Endothelial cell of umbilical vein (primary cell): ENCODE results near the gene DNAH11. TPM values are rescaled to one million over a fixed set of nuclear protein-coding genes. Genes with fewer than 3 reads are reported as not detected.

Experiments
- BruUV-seq: library from RNA; stranded (reverse); fragments of 400-500 nt; replicated peaks from 2 replicates; lab custom pipeline; 2021; lab: Mats Ljungman, UMichigan
- CTCF ChIA-PET: fragments of 300-600, 350-600 bp; sonication (Branson Sonifier 250); formaldehyde crosslinking; loops from one replicate; lab custom pipeline; 2021; ENCODE audit warnings: antibody characterized with exemption, inconsistent platforms; lab: Charles Lee
- POLR2A ChIA-PET: fragments of 300-600, 350-600 bp; sonication (Branson Sonifier 250); formaldehyde crosslinking; loops from one replicate; lab custom pipeline; 2021; ENCODE audit warnings: antibody characterized with exemption, inconsistent platforms; lab: Charles Lee
- DNase-seq: peaks from one replicate; pipeline ENCODE4 v3.0.0-alpha.2; 2011; ENCODE audit warnings: low read depth, low spot score
- FAIRE-seq: peaks from 2 replicates; lab custom pipeline; 2011; peaks lifted over from hg19 to GRCh38; lab: Jason Lieb, UNC
- H2AFZ ChIP-seq: 2 replicates; pipeline ENCODE4 v1.6.0; 2012; ENCODE audit warnings: low read depth, low read length, control low read depth, inconsistent platforms
- H3K27ac ChIP-seq: 2 replicates; pipeline ENCODE4 v1.5.1; 2011; ENCODE audit warnings: low read depth, mild to moderate bottlenecking, control low read depth, low read length, moderate library complexity; ENCODE audit not compliant: insufficient read depth
- H3K27me3 ChIP-seq, 2 experiments: 2 replicates each; pipeline versions ENCODE4 v1.6.0 to v1.6.1; 2011; ENCODE audit warnings: low read length in 2 of 2, mixed read lengths in 1 of 2; ENCODE audit not compliant: control insufficient read depth in 2 of 2, insufficient read depth in 2 of 2
- H3K36me3 ChIP-seq, 2 experiments: 2 replicates in 1 of 2; 3 replicates in 1 of 2; pipeline ENCODE4 v1.5.1; 2011; ENCODE audit warnings: low read length in 2 of 2, mild to moderate bottlenecking in 1 of 2, moderate library complexity in 1 of 2; ENCODE audit not compliant: control insufficient read depth in 2 of 2, insufficient read depth in 2 of 2; ENCODE audit errors: extremely low read depth in 1 of 2
- H3K4me1 ChIP-seq: 3 replicates; pipeline ENCODE4 v1.5.1; 2011; ENCODE audit warnings: mild to moderate bottlenecking, low read length; ENCODE audit not compliant: control insufficient read depth, insufficient read depth; ENCODE audit errors: extremely low read depth
- H3K4me2 ChIP-seq: 2 replicates; pipeline ENCODE4 v1.6.1; 2011; ENCODE audit warnings: low read length, control low read depth, mixed read lengths; ENCODE audit not compliant: insufficient read depth
- H3K4me3 ChIP-seq, 3 experiments: fragments of 200-600 bp in 1 of 3; sonication (generic), shearing (Covaris generic) in 1 of 3; replicated peaks in 1 of 3; 2 replicates each; pipeline ENCODE4 v1.5.1; 2011 to 2016; ENCODE audit warnings: control low read depth in 3 of 3, low read length in 3 of 3, mild to moderate bottlenecking in 2 of 3, inconsistent platforms in 1 of 3, low read depth in 1 of 3, moderate library complexity in 1 of 3; ENCODE audit not compliant: insufficient read depth in 1 of 3
- H3K79me2 ChIP-seq: 2 replicates; pipeline ENCODE4 v1.6.0; 2012; ENCODE audit warnings: low read length, inconsistent platforms; ENCODE audit not compliant: control insufficient read depth, insufficient read depth
- H3K9ac ChIP-seq: replicated peaks from 2 replicates; pipeline ENCODE3; 2011; ENCODE audit warnings: low read length, control low read depth; ENCODE audit not compliant: insufficient read depth; ENCODE audit errors: extremely low read depth
- H3K9me1 ChIP-seq: replicated peaks from 3 replicates; pipeline ENCODE4 v1.6.0; 2011; ENCODE audit warnings: mild to moderate bottlenecking, low read length; ENCODE audit not compliant: control insufficient read depth, insufficient read depth; ENCODE audit errors: extremely low read depth
- H3K9me3 ChIP-seq: replicated peaks from 2 replicates; pipeline ENCODE4 v1.5.1; 2012; ENCODE audit warnings: low read length, inconsistent platforms; ENCODE audit not compliant: control insufficient read depth, insufficient read depth
- H4K20me1 ChIP-seq: replicated peaks from 2 replicates; pipeline ENCODE3; 2011; ENCODE audit warnings: mild to moderate bottlenecking, low read length; ENCODE audit not compliant: control insufficient read depth, insufficient read depth; ENCODE audit errors: extremely low read depth
- CTCF ChIP-seq, 2 donors: IDR thresholded peaks; 1 replicate in 1 of 2; 2 replicates in 1 of 2; pipeline ENCODE4 v1.5.1; 2011; ENCODE audit warnings: low read length in 2 of 2, mild to moderate bottlenecking in 2 of 2, moderate library complexity in 2 of 2, control low read depth in 1 of 2, inconsistent platforms in 1 of 2, low read depth in 1 of 2; ENCODE audit not compliant: insufficient read depth in 1 of 2; ENCODE audit errors: extremely low read depth in 1 of 2
- EZH2 ChIP-seq: IDR thresholded peaks from 2 replicates; pipeline ENCODE4 v1.6.1; 2012; ENCODE audit warnings: borderline replicate concordance, low read depth, mild to moderate bottlenecking, moderate library complexity, low read length, inconsistent platforms; ENCODE audit not compliant: severe bottlenecking
- FOS ChIP-seq: IDR thresholded peaks from 2 replicates; pipeline ENCODE4 v1.6.1; 2011; ENCODE audit warnings: mild to moderate bottlenecking, low read length, moderate library complexity, borderline replicate concordance; ENCODE audit not compliant: insufficient read depth
- GATA2 ChIP-seq: IDR thresholded peaks from 2 replicates; pipeline ENCODE4 v1.7.0; 2011; ENCODE audit warnings: low read depth, mild to moderate bottlenecking, moderate library complexity, mixed read lengths, low read length; ENCODE audit not compliant: insufficient read length, insufficient read depth
- JUN ChIP-seq: IDR thresholded peaks from 2 replicates; pipeline ENCODE4 v1.6.1; 2011; ENCODE audit warnings: borderline replicate concordance, low read depth; ENCODE audit not compliant: insufficient read length, insufficient read depth
- MYC ChIP-seq: IDR thresholded peaks from one replicate; pipeline ENCODE4 v1.6.1; 2011; ENCODE audit warnings: mild to moderate bottlenecking, low read depth, low read length
- POLR2A ChIP-seq: IDR thresholded peaks from 2 replicates; pipeline ENCODE4 v1.6.1; 2012; ENCODE audit warnings: low read depth, mild to moderate bottlenecking, control low read depth, low read length
- POLR2AphosphoS5 ChIP-seq: IDR thresholded peaks from 2 replicates; pipeline ENCODE4 v1.6.1; 2012; ENCODE audit warnings: low read depth, mild to moderate bottlenecking, control low read depth, low read length, moderate library complexity; ENCODE audit not compliant: insufficient read depth
- dilution Hi-C: fragments of 300-500 bp; cut with MboI; formaldehyde crosslinking; loops from one replicate; pipeline ENCODE4 v1.15.0; 2019; ENCODE audit warnings: low sequenced_read_pairs; ENCODE audit not compliant: extremely low pct_ligation_motif_present
- intact Hi-C: fragments of 100-400 bp; cut with micrococcal nuclease; formaldehyde crosslinking; loops from one replicate; pipeline ENCODE4 v1.10.0; 2022
- polyA plus RNA-seq, 4 experiments: library from polyadenylated mRNA; depleted of rRNA in 3 of 4; stranded (reverse) in 3 of 4; unstranded in 1 of 4; fragments of >200 nt; gene quantifications; 2 replicates each; pipeline versions ENCODE4 v1.2.1 to v1.2.3, GENCODE V29; 2011 to 2012; ENCODE audit warnings: missing spikeins in 1 of 4
- total RNA-seq: library from RNA; stranded (reverse); gene quantifications from 2 replicates; pipeline ENCODE4 v1.2.3, GENCODE V29; 2021
- TF ChIP-seq, protein P1 (sequence below): IDR thresholded peaks from 2 replicates; pipeline ENCODE4 v1.6.1; 2011; ENCODE audit not compliant: insufficient read depth, insufficient read length

The DNAH11 gene
- total and polyA plus RNA-seq, 2 donors (not counting 3 experiments of a cell fraction or from before 2014, with no cell fraction given), result 0.69 to 0.91 TPM

- FAIRE-seq (no peak), DNase-seq (no peak)
- Histone ChIP-seq H3K27ac (no peak overlapping the region), H3K9me1 (no peaks in the 10 kb centered on the region), H3K27me3 (no peaks in the 10 kb centered on the region), H2AFZ (no peak overlapping the region), H3K79me2 (no peaks in the 10 kb centered on the region), H3K36me3 (no peaks in the 10 kb centered on the region), H3K9me3 (no peaks in the 10 kb centered on the region), H3K4me1 (no peaks in the 10 kb centered on the region), H4K20me1 (no peaks in the 10 kb centered on the region), H3K4me3 (no peak overlapping the region), H3K4me2 (no peak overlapping the region), H3K9ac (no peak overlapping the region)
- TF ChIP-seq GATA2, result no peak
- no peak for TF ChIP-seq MYC
- TF ChIP-seq EZH2, result no peak
- no peak for TF ChIP-seq JUN
- TF ChIP-seq, protein P1, sequence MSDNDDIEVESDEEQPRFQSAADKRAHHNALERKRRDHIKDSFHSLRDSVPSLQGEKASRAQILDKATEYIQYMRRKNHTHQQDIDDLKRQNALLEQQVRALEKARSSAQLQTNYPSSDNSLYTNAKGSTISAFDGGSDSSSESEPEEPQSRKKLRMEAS, result no peak
- dilution Hi-C loops, result no loop called here
- intact Hi-C loops, result no loop called here
- no TSS peak for BruUV-seq
- ChIA-PET POLR2A (no interaction called here), CTCF (no interaction called here)
Observed at GRCh38 chr7:21746949-21747348, 204.1 kb downstream of the DNAH11 start.

DNA sequence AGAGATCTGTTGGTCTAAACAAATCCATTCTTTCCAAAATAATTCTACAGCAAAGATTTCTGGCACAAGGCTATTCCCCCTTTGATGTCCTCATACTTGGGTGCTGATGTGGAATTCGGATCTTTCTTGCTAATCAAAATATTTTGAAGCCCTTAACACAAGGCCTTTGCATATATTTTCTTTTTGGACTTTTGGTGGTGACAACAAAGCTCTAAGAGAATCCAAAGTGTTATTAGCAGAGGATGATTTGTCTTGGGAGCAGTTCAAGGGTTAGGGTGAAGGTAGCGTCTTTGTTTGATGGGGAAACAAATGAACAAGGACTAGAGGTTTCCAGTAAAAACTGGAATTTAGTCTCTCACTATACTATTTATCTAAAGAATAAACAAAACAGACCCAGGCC, 205.0 kb downstream of the DNAH11 start:
- Histone ChIP-seq H2AFZ (no peak overlapping the region), H3K9ac (no peak overlapping the region), H3K27ac (no peak overlapping the region), H3K9me3 (no peaks in the 10 kb centered on the region), H3K4me2 (no peak overlapping the region), H3K36me3 (no peaks in the 10 kb centered on the region), H3K27me3 (no peaks in the 10 kb centered on the region), H3K79me2 (no peaks in the 10 kb centered on the region), H3K4me1 (no peaks in the 10 kb centered on the region), H3K9me1 (no peaks in the 10 kb centered on the region), H4K20me1 (no peaks in the 10 kb centered on the region), H3K4me3 (no peak overlapping the region)
- FAIRE-seq (no peak), DNase-seq (no peak)
- dilution Hi-C loops, result no loop called here
- CTCF ChIA-PET, result no interaction called here
- no TSS peak for BruUV-seq
- intact Hi-C loops, result no loop called here
- no peak for TF ChIP-seq GATA2
- TF ChIP-seq JUN, result no peak
- TF ChIP-seq MYC, result no peak
- no peak for TF ChIP-seq POLR2A
- TF ChIP-seq CTCF (IDR thresholded peaks at IDR 0.05; ENCODE audit: extremely low read depth in 1 of 2, insufficient read depth in 1 of 2, low read depth in 1 of 2, low read length in 2 of 2), result no peak
- TF ChIP-seq FOS, result no peak
- no peak for TF ChIP-seq POLR2AphosphoS5
- TF ChIP-seq EZH2, result no peak
- TF ChIP-seq, protein P1, result no peak
- POLR2A ChIA-PET, result no interaction called here
